ENCODE measurements around the gene AFF2. TPM values are rescaled to one million over a fixed set of nuclear protein-coding genes. Genes with fewer than 3 reads are reported as not detected.

Gene AFF2
- total RNA-seq, 1 donor: not detected

GRCh38 chrX:148574237-148574973 is 74.0 kb downstream of the AFF2 start:
- TF ChIP-seq, protein P1, sequence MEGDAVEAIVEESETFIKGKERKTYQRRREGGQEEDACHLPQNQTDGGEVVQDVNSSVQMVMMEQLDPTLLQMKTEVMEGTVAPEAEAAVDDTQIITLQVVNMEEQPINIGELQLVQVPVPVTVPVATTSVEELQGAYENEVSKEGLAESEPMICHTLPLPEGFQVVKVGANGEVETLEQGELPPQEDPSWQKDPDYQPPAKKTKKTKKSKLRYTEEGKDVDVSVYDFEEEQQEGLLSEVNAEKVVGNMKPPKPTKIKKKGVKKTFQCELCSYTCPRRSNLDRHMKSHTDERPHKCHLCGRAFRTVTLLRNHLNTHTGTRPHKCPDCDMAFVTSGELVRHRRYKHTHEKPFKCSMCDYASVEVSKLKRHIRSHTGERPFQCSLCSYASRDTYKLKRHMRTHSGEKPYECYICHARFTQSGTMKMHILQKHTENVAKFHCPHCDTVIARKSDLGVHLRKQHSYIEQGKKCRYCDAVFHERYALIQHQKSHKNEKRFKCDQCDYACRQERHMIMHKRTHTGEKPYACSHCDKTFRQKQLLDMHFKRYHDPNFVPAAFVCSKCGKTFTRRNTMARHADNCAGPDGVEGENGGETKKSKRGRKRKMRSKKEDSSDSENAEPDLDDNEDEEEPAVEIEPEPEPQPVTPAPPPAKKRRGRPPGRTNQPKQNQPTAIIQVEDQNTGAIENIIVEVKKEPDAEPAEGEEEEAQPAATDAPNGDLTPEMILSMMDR (IDR thresholded peaks at IDR 0.05; ENCODE audit: insufficient read depth, low read depth, low read length): no peak
- DNase-seq (ENCODE audit: low read depth): no peak
- no peak overlapping the region for H3K4me3 ChIP-seq (ENCODE audit: low read depth, low read length)

DNA sequence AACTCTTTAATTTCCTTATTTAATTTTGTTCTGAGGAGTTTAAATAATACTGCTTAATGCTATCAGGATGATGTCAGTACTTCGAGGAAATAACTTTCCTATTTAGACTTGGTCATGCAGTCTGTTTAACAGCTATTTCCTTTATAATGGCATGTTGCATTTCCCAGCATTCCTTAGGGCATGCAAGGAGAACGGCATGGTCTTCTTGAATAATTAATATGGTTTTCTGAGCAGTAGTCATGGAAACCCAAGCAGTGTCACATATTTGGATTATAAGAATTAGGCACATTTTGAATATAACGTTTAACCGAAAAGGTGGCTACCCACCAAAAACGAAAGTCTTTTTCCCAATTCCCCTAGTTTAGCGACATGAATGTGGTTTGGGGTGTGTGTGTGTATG is 76.0 kb downstream of the AFF2 start:
- TF ChIP-seq, protein P1 (IDR thresholded peaks at IDR 0.05; ENCODE audit: insufficient read depth, low read depth, low read length): no peak
- DNase-seq (ENCODE audit: low read depth): no peak

DNA sequence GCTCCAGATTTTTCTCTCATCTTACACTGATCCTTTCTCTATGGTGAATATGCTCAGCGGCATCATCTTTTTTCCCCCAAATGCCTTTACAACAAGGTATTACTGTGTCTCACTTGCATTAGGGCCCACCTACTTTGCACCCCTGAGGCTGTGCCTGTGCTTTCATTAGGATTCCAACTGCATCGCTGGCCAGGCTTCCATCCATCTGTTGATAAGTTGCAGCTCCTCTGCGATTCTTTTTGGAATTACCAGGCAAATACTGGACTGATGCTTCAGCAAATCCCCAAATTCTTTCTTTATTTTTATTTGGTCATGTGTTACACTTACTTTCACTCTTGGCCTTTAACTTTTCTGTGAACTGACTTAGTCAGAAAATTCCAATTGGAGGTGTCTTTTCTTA is 77.3 kb downstream of the AFF2 start:
- H3K4me3 ChIP-seq (ENCODE audit: low read depth, low read length): no peak overlapping the region
- TF ChIP-seq, protein P1 (IDR thresholded peaks at IDR 0.05; ENCODE audit: insufficient read depth, low read depth, low read length): no peak
- no peak for DNase-seq (ENCODE audit: low read depth)

More for the DNA sequence above, 76.0 kb downstream of the AFF2 start:
- H3K4me3 ChIP-seq (ENCODE audit: low read depth, low read length): no peak overlapping the region

DNA sequence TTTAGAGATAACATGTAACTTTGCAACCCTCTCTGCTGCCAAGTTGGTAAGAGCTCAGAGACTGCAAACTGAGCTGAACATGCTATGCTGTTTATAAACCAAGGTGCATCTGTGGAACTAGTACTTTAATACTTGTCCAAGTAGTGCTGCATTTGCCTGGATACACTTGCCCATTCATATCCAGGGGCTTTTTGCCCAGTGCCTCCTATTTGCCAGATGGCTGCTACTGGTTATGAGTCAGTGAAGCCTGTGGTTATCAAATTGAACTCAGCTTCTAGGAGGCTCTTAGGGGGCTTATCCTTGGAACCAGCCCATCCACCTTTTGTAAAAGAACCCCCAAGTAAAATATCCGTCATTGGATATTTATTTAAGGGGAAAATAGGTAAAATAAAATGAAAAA is 79.6 kb downstream of the AFF2 start:
- no peak overlapping the region for H3K4me3 ChIP-seq (ENCODE audit: low read depth, low read length)
- TF ChIP-seq, protein P1 (IDR thresholded peaks at IDR 0.05; ENCODE audit: insufficient read depth, low read depth, low read length): no peak
- DNase-seq (ENCODE audit: low read depth): no peak

DNA sequence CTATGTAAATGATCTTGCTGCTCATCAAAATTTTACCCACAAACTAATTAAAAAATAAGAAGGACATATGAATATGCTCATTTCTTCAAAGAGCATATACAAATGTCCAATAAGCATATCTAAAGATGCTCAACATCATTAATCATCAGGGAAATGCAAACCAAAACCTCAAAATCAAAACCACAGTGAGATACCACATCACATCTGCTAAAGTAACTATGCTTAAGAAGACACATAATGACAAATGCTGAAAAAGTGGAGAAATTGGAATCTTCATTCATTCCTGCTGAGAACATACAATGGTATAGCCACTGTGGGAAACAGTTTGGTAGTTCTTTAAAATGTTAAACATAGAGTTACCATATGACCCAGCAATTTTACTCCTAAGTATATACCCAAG is 81.9 kb downstream of the AFF2 start:
- no peak for DNase-seq (ENCODE audit: low read depth)
- TF ChIP-seq, protein P1 (IDR thresholded peaks at IDR 0.05; ENCODE audit: insufficient read depth, low read depth, low read length): no peak
- no peak overlapping the region for H3K4me3 ChIP-seq (ENCODE audit: low read depth, low read length)

DNA sequence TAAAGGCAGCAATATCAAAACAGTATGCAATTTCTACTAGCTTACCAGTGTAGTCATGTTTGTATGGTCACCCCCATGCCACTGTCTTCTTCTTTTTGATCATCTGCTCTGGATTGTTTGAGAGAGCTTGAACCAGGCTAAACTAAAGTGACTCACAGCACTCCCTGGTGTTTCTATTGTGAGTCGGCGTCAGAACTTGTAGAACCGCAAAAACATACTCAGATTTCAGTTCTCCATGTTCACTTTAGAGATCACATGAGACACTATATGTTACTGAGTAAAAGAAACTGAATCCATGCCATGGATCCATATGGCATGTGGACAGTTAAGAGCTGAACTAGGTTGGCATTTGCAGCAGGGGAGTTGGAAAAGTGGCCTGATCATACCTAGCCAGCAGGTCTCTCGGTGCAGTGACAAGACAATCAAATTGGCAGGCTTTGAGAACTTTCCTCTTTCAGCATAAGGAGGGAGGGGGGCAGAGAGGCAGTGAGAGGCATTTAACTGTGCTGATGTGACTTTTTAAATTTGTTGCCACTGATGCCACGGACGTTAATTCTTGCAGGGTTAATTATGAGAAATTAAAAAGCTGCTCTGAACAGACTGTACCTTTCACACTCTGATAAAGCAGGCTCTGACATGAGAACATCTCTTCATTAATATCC is 88.4 kb downstream of the AFF2 start:
- no peak for DNase-seq (ENCODE audit: low read depth)

More for the DNA sequence above, 88.4 kb downstream of the AFF2 start:
- TF ChIP-seq, protein P1 (IDR thresholded peaks at IDR 0.05; ENCODE audit: insufficient read depth, low read depth, low read length): no peak
- no peak overlapping the region for H3K4me3 ChIP-seq (ENCODE audit: low read depth, low read length)
